ENCODE data around the gene KDM4D.
"Not testable (repeated sequence)": the region's sequence is repeated elsewhere in the genome, so short reads cannot be mapped to it uniquely, and the experiment has no call there.

Gene KDM4D

GRCh38 chr11:95037356-95038035, 64.0 kb downstream of the KDM4D start:
- DNase-seq: not testable (repeated sequence)

- no peak for DNase-seq
Observed at GRCh38 chr11:95042239-95042638, 68.7 kb downstream of the KDM4D start.

- DNase-seq: no peak
Observed at GRCh38 chr11:95042906-95043305, 69.4 kb downstream of the KDM4D start.

GRCh38 chr11:95044010-95044409, 70.5 kb downstream of the KDM4D start:
- DNase-seq: no peak

- DNase-seq: no peak
Observed at GRCh38 chr11:95045812-95046211, 72.3 kb downstream of the KDM4D start.

Data from NCI-H2081 (cell line).